Femur (tissue), 1 donor: ENCODE results near the gene RTF1.
"Not testable (repeated sequence)": the region's sequence is repeated elsewhere in the genome, so short reads cannot be mapped to it uniquely, and the experiment has no call there.

Source experiments
- DNase-seq: peaks from one replicate; pipeline ENCODE4 v3.0.0-alpha.2; 2017

The RTF1 gene

GRCh38 chr15:41438206-41438605 lies 21.3 kb downstream of the RTF1 start:
- DNase-seq: no peak

DNA sequence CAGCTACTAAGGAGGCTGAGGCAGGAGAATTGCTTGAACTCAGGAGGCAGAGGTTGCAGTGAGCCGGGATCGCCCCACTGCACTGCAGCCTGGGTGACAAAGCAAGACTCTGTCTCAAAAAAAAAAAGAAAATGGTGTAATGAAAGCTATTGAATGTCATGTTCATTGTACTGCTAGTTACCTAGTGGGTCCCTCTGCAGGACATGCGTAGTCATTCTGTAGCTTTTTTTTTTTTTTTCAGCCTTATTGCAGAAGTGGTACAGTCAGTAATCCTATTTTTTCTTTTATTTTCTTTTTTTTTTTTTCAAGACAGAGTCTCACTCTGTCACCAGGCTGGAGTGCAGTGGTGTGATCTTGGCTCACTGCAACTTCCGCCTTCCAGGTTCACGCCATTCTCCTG lies 21.9 kb downstream of the RTF1 start:
- DNase-seq: not testable (repeated sequence)

DNA sequence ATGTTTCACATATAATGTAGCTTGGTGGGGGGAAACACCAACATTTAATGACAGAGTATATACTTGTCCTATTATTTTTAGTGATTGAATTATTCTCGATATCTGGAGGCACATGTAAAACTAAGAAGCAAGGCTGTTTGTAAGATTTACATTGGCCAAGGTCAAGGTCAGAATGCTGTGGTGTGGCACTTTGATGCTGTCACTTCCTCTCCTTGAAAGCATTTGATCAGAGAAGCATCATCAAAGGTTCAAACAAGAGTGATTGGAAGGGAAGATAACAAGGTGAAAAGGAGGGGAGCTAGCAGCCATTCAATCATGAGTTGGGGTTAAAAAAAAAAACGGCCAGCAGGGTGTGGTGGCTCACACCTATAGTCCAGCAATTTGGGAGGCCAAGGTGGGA lies 26.4 kb downstream of the RTF1 start:
- DNase-seq: no peak

- DNase-seq: no peak
Measured at GRCh38 chr15:41445399-41445798, 28.5 kb downstream of the RTF1 start.

DNA sequence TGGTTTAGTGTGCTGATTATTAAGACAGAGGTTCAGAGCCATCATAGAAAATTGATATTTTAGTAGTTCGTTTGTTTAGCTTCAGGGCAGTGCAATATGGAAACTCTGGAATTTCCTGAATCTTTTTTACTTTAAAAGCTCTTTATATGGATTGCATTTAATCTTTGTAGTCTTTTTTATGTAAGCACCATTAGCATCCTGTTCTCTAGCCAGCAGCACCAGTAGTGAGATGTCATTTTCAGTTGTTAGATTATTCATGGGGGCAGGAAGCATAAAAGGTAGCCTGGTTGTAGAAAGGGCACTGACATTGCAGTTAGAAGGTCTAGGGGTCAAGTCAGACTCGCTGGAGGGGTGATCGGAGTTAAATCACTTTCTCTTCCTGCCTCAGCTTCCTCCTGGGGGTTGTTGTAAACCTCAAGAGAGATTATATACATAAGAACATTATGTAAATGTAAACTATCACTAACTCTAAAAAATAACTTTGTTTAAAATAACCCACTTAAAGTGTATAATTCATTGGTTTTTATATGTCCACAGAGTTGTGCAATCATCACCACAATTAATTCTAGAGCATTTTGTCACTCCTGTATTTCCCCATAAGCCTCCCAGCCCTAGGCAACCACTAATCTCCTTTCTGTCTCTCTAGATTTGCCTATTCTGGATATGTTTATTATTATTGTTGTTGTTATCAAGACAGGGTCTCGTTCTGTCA lies 45.3 kb downstream of the RTF1 start:
- no peak for DNase-seq

GRCh38 chr15:41464889-41465580 lies 48.1 kb downstream of the RTF1 start:
- no peak for DNase-seq

- no peak for DNase-seq
Measured at GRCh38 chr15:41465822-41466421, 49.0 kb downstream of the RTF1 start.

DNA sequence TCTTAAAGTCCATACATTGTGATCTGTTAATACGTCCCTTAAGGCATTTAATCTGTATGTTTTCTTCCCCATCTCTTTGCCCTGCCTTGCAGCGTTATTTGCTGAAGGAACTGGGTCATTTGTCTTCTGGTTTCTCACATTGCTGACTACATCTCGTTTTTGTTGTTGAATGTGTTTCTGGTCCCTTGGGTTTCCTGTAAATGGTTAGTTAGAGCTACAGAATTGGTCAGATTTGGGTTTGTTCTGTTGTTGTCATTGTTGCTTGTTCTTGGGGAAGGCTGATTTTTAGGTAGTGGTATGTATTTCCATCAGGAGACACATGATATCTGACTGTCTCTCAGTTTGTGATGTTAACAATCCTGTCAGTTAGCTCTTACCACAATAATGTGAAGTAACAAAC lies 49.8 kb downstream of the RTF1 start:
- DNase-seq: no peak

- not testable (repeated sequence) for DNase-seq
Measured at GRCh38 chr15:41469644-41470043, 52.7 kb downstream of the RTF1 start.

DNA sequence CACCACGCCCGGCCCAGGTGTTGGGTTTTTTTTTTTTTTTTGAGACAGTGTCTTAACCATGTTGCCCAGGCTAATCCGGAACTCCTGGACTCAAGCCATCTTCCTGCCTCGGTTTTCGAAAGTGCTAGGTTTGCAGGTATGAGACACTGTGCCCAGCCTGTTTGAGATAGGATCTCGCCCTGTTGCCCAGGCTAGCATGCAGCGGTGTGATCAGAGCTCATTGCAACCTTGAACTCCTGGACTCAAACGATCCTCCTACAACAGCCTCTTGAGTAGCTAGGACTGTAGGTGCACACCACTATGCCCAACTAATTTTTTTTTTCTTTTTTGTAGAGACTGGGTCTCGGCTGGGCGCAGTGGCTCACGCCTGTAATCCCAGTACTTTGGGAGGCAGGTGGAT lies 56.5 kb downstream of the RTF1 start:
- DNase-seq: no peak

DNA sequence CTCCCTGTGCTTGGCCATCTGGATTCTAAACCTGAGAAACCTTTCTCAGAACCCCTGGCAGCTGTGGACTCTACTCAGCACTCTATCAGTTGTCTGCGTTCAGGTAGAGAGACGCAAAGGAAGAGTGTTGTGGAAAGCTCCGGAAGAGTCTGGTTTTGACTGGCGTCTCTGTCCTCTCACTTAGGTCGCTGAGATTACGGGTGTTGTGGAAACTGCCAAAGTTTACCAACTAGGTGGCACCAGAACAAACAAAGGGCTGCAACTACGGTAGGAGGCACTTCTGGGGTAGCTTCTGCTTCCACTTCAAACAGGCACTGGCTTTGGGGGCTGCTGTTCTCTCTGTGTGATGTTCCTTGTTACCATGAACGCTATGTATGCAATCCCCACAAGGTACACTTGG lies 57.5 kb downstream of the RTF1 start:
- DNase-seq: no peak

GRCh38 chr15:41474941-41475340 lies 58.0 kb downstream of the RTF1 start:
- DNase-seq: no peak

GRCh38 chr15:41476416-41477048 lies 59.6 kb downstream of the RTF1 start:
- no peak for DNase-seq

DNA sequence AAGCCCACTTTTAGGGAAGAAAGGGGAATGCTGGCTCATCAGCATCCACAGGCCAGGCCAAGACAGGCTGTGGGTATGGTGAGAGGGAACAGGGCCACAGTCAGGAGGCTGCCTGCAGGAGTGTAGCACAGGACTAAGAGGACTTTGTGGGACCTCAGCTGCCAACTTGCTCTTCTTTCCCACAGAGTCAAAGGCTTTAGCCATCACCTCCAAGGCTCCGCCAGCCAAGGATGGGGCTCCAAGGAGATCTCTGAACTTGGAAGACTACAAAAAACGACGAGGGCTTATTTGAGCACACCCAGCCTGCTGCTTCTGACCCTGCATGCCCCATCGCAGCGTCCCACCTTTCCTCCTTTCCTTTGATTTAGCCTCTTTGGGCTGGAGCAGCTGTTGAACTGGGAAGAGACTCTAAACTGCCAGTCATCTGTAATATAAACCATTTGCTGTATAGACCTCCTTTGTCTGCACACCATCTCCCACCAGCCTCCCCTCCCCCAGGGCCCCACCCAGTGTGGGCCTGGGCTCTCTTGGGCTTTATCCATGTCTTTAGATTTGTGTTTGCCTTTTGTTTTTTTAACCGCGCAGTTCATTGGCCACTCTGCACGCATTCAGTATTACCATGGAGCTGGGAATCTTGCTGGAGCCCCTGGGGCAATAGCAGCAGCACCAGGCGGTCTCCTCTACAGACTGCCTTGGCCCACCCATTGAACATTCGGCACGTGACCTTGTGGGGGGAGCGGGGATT lies 63.7 kb downstream of the RTF1 start:
- DNase-seq: no peak

- no peak for DNase-seq
Measured at GRCh38 chr15:41482110-41482877, 65.4 kb downstream of the RTF1 start.

- no peak for DNase-seq
Measured at GRCh38 chr15:41483115-41483514, 66.2 kb downstream of the RTF1 start.

- no peak for DNase-seq
Measured at GRCh38 chr15:41483519-41483918, 66.6 kb downstream of the RTF1 start.

DNA sequence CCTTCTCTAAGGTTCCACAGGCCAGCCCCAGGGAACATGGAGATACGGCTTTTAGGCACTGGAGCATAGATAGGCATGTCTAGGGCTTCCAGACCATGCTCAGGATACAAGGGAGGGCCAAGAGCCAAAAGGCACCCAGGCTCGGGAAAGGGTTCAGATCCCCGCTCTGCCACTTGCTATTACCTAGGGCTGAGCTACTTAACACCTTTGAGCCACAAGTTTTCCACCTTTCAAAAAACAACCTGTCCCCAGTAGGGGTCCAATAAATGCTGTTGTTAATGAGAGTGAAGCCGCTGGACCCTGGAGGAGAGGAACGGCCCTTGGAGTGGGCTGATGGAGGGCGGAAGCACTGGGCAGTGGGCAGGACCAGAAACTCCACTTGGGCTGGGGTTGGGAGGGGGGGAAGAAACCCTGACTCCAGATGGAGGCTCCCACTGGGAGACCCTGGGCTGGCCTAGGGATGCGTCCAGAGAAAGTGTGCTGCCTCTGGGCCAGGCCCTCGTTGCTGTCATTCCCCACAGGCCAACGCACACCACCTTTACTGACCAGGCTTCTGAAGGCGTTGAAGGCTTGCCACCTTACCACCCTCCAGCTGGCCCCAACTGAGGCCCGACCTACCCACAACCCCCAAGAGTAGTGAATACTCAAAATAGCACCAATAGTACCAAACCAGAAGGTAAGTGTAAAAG lies 68.2 kb downstream of the RTF1 start:
- DNase-seq: no peak

GRCh38 chr15:41486286-41486685 lies 69.4 kb downstream of the RTF1 start:
- DNase-seq: no peak

DNA sequence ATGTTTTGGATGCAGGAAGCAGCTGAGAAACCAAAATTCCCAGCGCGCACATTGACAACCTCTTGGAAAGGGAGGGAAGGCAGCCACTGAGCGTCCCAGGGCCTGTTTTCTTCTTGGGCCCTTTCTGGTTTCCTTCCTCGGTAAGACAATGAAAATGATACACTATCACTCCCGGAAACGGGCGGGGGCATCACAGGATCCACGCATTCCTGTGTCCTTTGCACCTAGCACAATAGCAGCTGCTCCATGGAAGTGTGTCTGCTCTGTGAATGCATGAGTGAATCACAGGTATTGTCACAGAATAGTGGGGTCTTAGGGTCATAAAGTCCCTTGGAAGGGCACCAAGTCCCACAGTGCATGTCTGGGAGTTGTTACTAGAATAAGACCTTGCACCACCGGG lies 70.5 kb downstream of the RTF1 start:
- DNase-seq: no peak

GRCh38 chr15:41487802-41488201 lies 70.9 kb downstream of the RTF1 start:
- no peak for DNase-seq

GRCh38 chr15:41489641-41490040 lies 72.7 kb downstream of the RTF1 start:
- no peak for DNase-seq
